ENCODE data around the gene COPS6. TPM values are rescaled to one million over a fixed set of nuclear protein-coding genes. Genes with fewer than 3 reads are reported as not detected.

The COPS6 gene
- total RNA-seq, 1 donor from 2014 or later, result 103 TPM

GRCh38 chr7:100106633-100107032 is 17.9 kb downstream of the COPS6 start:
- H3K4me1 Mint-ChIP-seq, result peaks cover 7% of the 10 kb centered on the region
- no peak for DNase-seq (ENCODE audit: low spot score in 2 of 2, unreplicated experiment in 2 of 2)
- H3K27ac Mint-ChIP-seq, result no peak overlapping the region
- H3K9me3 Mint-ChIP-seq, result no peaks in the 10 kb centered on the region
- peaks cover 19% of the 10 kb centered on the region for H3K36me3 Mint-ChIP-seq
- no peak overlapping the region for H3K4me3 Mint-ChIP-seq
- H3K27me3 Mint-ChIP-seq (ENCODE audit: low read depth), result no peaks in the 10 kb centered on the region
- TF ChIP-seq, protein P1, sequence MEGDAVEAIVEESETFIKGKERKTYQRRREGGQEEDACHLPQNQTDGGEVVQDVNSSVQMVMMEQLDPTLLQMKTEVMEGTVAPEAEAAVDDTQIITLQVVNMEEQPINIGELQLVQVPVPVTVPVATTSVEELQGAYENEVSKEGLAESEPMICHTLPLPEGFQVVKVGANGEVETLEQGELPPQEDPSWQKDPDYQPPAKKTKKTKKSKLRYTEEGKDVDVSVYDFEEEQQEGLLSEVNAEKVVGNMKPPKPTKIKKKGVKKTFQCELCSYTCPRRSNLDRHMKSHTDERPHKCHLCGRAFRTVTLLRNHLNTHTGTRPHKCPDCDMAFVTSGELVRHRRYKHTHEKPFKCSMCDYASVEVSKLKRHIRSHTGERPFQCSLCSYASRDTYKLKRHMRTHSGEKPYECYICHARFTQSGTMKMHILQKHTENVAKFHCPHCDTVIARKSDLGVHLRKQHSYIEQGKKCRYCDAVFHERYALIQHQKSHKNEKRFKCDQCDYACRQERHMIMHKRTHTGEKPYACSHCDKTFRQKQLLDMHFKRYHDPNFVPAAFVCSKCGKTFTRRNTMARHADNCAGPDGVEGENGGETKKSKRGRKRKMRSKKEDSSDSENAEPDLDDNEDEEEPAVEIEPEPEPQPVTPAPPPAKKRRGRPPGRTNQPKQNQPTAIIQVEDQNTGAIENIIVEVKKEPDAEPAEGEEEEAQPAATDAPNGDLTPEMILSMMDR (IDR thresholded peaks at IDR 0.05; ENCODE audit: unreplicated experiment), result no peak

DNA sequence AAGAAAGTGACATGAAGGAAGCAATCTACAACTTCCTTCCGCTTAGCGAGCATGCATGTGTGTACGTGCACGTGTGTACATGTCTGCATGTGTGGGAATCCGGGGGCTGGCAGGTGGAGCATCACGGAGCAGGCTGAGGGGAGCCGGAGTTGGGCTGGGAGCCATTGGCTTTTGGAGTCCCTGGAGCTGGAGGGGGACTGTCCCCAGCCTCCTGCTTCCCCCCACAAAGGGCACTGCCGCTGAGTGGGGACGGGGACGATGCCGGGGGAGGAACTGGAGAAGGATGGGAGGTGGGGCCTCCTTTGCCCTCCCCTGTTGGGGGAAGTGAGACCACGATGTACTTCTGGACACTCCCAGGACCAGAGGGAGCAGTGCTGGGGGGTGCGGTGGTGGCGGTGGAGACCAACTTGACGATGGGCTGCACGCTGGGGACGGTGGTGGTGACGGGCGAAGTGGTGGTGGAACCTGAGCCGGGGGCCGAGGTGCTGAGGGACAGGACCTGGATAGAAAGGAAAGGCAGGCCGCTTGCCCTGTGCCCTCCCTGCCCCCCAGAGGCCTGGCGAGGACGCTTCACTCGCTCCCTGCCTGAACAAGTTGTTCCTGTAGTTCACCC is 18.5 kb downstream of the COPS6 start:
- TF ChIP-seq, protein P1 (IDR thresholded peaks at IDR 0.05; ENCODE audit: unreplicated experiment), result no peak
- Mint-ChIP-seq H3K36me3 (peaks cover 19% of the 10 kb centered on the region), H3K27me3 (ENCODE audit: low read depth) (no peaks in the 10 kb centered on the region), H3K27ac (no peak overlapping the region), H3K4me3 (no peak overlapping the region), H3K4me1 (peaks cover 7% of the 10 kb centered on the region), H3K9me3 (no peaks in the 10 kb centered on the region)
- no peak for DNase-seq (ENCODE audit: low spot score in 2 of 2, unreplicated experiment in 2 of 2)

GRCh38 chr7:100107890-100108289 is 19.1 kb downstream of the COPS6 start:
- TF ChIP-seq, protein P1 (IDR thresholded peaks at IDR 0.05; ENCODE audit: unreplicated experiment), result no peak
- DNase-seq (ENCODE audit: low spot score in 2 of 2, unreplicated experiment in 2 of 2), result no peak
- peaks cover 21% of the 10 kb centered on the region for H3K36me3 Mint-ChIP-seq
- H3K27me3 Mint-ChIP-seq (ENCODE audit: low read depth), result no peaks in the 10 kb centered on the region
- no peak overlapping the region for H3K4me3 Mint-ChIP-seq
- H3K4me1 Mint-ChIP-seq, result peaks cover 2% of the 10 kb centered on the region
- H3K27ac Mint-ChIP-seq, result peak overlapping the region; percentile 30
- H3K9me3 Mint-ChIP-seq, result no peaks in the 10 kb centered on the region

GRCh38 chr7:100109521-100110163 is 20.9 kb downstream of the COPS6 start:
- H3K9me3 Mint-ChIP-seq, result no peaks in the 10 kb centered on the region
- TF ChIP-seq, protein P1 (IDR thresholded peaks at IDR 0.05; ENCODE audit: unreplicated experiment), result no peak
- H3K27ac Mint-ChIP-seq, result no peak overlapping the region
- H3K4me1 Mint-ChIP-seq, result no peaks in the 10 kb centered on the region
- H3K4me3 Mint-ChIP-seq, result no peak overlapping the region
- no peaks in the 10 kb centered on the region for H3K27me3 Mint-ChIP-seq (ENCODE audit: low read depth)
- peaks cover 22% of the 10 kb centered on the region for H3K36me3 Mint-ChIP-seq
- DNase-seq (ENCODE audit: low spot score in 2 of 2, unreplicated experiment in 2 of 2), result no peak

- H3K27me3 Mint-ChIP-seq (ENCODE audit: low read depth), result no peaks in the 10 kb centered on the region
- peaks cover 25% of the 10 kb centered on the region for H3K36me3 Mint-ChIP-seq
- DNase-seq (ENCODE audit: low spot score in 2 of 2, unreplicated experiment in 2 of 2), result no peak
- H3K27ac Mint-ChIP-seq, result no peak overlapping the region
- no peak overlapping the region for H3K4me3 Mint-ChIP-seq
- TF ChIP-seq, protein P1 (IDR thresholded peaks at IDR 0.05; ENCODE audit: unreplicated experiment), result no peak
- no peaks in the 10 kb centered on the region for H3K9me3 Mint-ChIP-seq
- no peaks in the 10 kb centered on the region for H3K4me1 Mint-ChIP-seq
These were observed 22.4 kb downstream of the COPS6 start for GRCh38 chr7:100111156-100111555.

Data from mesothelial cell of epicardium (in vitro differentiated cells).